ENCODE data around the gene ODF4. TPM values are rescaled to one million over a fixed set of nuclear protein-coding genes. Genes with fewer than 3 reads are reported as not detected.

Gene ODF4
- total and polyA plus RNA-seq, 2 of the 13 experiments (the other 11 are each of a cell fraction or from before 2014, with no cell fraction given): not detected

- TF ChIP-seq THAP7 (CRISPR knock-in tag; IDR thresholded peaks at IDR 0.05) (no peak), ZNF674 (CRISPR knock-in tag; IDR thresholded peaks at IDR 0.05; ENCODE audit: low read depth) (no peak), PLRG1 (conservative IDR thresholded peaks at IDR 0.05) (no peak), HINFP (CRISPR knock-in tag; IDR thresholded peaks at IDR 0.05; ENCODE audit: low read depth) (no peak), SOX5 (CRISPR knock-in tag; IDR thresholded peaks at IDR 0.05; ENCODE audit: borderline replicate concordance) (no peak), ATF1 (CRISPR knock-in tag; IDR thresholded peaks at IDR 0.05) (no peak), ZNF562 (CRISPR knock-in tag; IDR thresholded peaks at IDR 0.05; ENCODE audit: borderline replicate concordance) (no peak), ELF4 (CRISPR knock-in tag; IDR thresholded peaks at IDR 0.05; ENCODE audit: borderline replicate concordance) (0 out of 2 replicates have a peak, but pooled peaks have one; percentile 12), ZNF407 (CRISPR knock-in tag; IDR thresholded peaks at IDR 0.05; ENCODE audit: not compliant biosample characterization) (peak; percentile 11), GATA4 (IDR thresholded peaks at IDR 0.05; ENCODE audit: borderline replicate concordance, low read depth) (no peak), ZNF749 (CRISPR knock-in tag; IDR thresholded peaks at IDR 0.05; ENCODE audit: borderline replicate concordance) (0 out of 2 replicates have a peak, but pooled peaks have one; percentile 12), MYNN (CRISPR knock-in tag; IDR thresholded peaks at IDR 0.05; ENCODE audit: low read depth) (no peak), SRSF4 (IDR thresholded peaks at IDR 0.05; ENCODE audit: low read depth, low read length, poor library complexity, severe bottlenecking) (no peak), FOXM1 (CRISPR knock-in tag; IDR thresholded peaks at IDR 0.05) (no peak), MIER3 (CRISPR knock-in tag; IDR thresholded peaks at IDR 0.05; ENCODE audit: borderline replicate concordance) (no peak), ARID5B (CRISPR knock-in tag; IDR thresholded peaks at IDR 0.05) (no peak)
Measured at GRCh38 chr17:8294814-8295316, 44.8 kb upstream of the ODF4 start (continued).
